ENCODE data around the gene LY9.

DNA sequence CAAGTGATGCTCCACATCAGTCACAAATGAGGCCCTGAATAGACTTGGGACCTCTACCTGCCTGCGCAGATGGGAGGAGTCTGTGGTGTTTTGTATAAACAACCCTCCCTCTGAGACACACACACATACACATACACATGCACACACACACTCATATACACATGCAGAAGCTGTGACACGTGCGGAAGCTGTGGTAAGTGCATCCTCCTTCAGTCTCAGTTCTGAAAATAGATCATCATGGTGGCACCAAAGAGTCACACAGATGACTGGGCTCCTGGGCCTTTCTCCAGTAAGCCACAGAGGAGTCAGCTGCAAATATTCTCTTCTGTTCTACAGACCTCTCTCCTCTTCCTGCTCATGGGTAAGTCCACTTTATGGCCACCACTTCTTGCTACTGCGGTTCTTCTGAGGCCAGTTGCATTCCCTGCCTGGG is at the start of gene LY9:
- TF ChIP-seq EZH2 (IDR thresholded peaks at IDR 0.05; ENCODE audit: insufficient read depth, poor library complexity, severe bottlenecking) = no peak
- no peak for TF ChIP-seq EZH2phosphoT487 (IDR thresholded peaks at IDR 0.05; ENCODE audit: insufficient read depth, low read depth)
